CD4-positive, alpha-beta T cell treated with Interleukin-21 for 1 hour (primary cell): ENCODE results near the gene NLGN1.
"Not testable (repeated sequence)": the region's sequence is repeated elsewhere in the genome, so short reads cannot be mapped to it uniquely, and the experiment has no call there.

ENCODE experiments used
- DNase-seq: peaks from one replicate; pipeline ENCODE4 v3.0.0-alpha.2; 2020

The NLGN1 gene

GRCh38 chr3:174193604-174194003, 796.1 kb downstream of the NLGN1 start:
- no peak for DNase-seq

GRCh38 chr3:174197416-174197815, 799.9 kb downstream of the NLGN1 start:
- DNase-seq, result no peak

GRCh38 chr3:174198199-174198598, 800.7 kb downstream of the NLGN1 start:
- no peak for DNase-seq

- no peak for DNase-seq
Observed at GRCh38 chr3:174199696-174200095, 802.2 kb downstream of the NLGN1 start.

- no peak for DNase-seq
Observed at GRCh38 chr3:174202116-174202515, 804.6 kb downstream of the NLGN1 start.

GRCh38 chr3:174202561-174202960, 805.0 kb downstream of the NLGN1 start:
- no peak for DNase-seq

GRCh38 chr3:174204765-174205164, 807.2 kb downstream of the NLGN1 start:
- DNase-seq, result no peak

- no peak for DNase-seq
Observed at GRCh38 chr3:174206607-174207192, 809.2 kb downstream of the NLGN1 start.

- no peak for DNase-seq
Observed at GRCh38 chr3:174208161-174208560, 810.6 kb downstream of the NLGN1 start.

GRCh38 chr3:174211896-174212295, 814.4 kb downstream of the NLGN1 start:
- not testable (repeated sequence) for DNase-seq

- no peak for DNase-seq
Observed at GRCh38 chr3:174215456-174215855, 817.9 kb downstream of the NLGN1 start.

- DNase-seq, result no peak
Observed at GRCh38 chr3:174216019-174216418, 818.5 kb downstream of the NLGN1 start.

GRCh38 chr3:174216946-174217718, 819.6 kb downstream of the NLGN1 start:
- no peak for DNase-seq

GRCh38 chr3:174218016-174218415, 820.5 kb downstream of the NLGN1 start:
- no peak for DNase-seq

- DNase-seq, result no peak
Observed at GRCh38 chr3:174219738-174220137, 822.2 kb downstream of the NLGN1 start.

GRCh38 chr3:174220775-174221554, 823.4 kb downstream of the NLGN1 start:
- no peak for DNase-seq

GRCh38 chr3:174223042-174223441, 825.5 kb downstream of the NLGN1 start:
- no peak for DNase-seq

GRCh38 chr3:174223626-174224025, 826.1 kb downstream of the NLGN1 start:
- no peak for DNase-seq

- no peak for DNase-seq
Observed at GRCh38 chr3:174229916-174230315, 832.4 kb downstream of the NLGN1 start.

GRCh38 chr3:174232028-174232657, 834.6 kb downstream of the NLGN1 start:
- not testable (repeated sequence) for DNase-seq

- no peak for DNase-seq
Observed at GRCh38 chr3:174232658-174233429, 835.3 kb downstream of the NLGN1 start.

GRCh38 chr3:174233511-174233910, 836.0 kb downstream of the NLGN1 start:
- DNase-seq, result no peak
